AG04450 (cell line): ENCODE data around the gene CNTN5. TPM values are rescaled to one million over a fixed set of nuclear protein-coding genes. Genes with fewer than 3 reads are reported as not detected.

Source experiments
- CTCF ChIA-PET: fragments of 300-600, 350-600 bp; formaldehyde crosslinking; extraction: SDS; loops from one replicate; lab custom pipeline; 2022; ENCODE audit warnings: antibody characterized with exemption, inconsistent platforms; lab: Charles Lee
- POLR2A ChIA-PET: fragments of 350-600 bp; formaldehyde crosslinking; extraction: SDS; loops from one replicate; lab custom pipeline; 2021; ENCODE audit warnings: antibody characterized with exemption, inconsistent platforms; lab: Yijun Ruan, JAX
- DNase-seq: peaks from one replicate; pipeline ENCODE4 v3.0.0-alpha.2; 2011; ENCODE audit warnings: low read depth, low spot score
- H3K27ac ChIP-seq: one replicate; pipeline ENCODE4 v1.5.1; 2012; ENCODE audit warnings: low read depth, low read length, control low read depth
- H3K27me3 ChIP-seq: one replicate; pipeline ENCODE4 v1.6.0; 2012; ENCODE audit warnings: low read length; ENCODE audit not compliant: control insufficient read depth, insufficient read depth
- H3K4me3 ChIP-seq: 2 replicates; pipeline ENCODE4 v1.5.1; 2011; ENCODE audit warnings: mild to moderate bottlenecking, low read depth, low read length, control low read depth
- H3K9me3 ChIP-seq: 2 replicates; pipeline ENCODE4 v1.5.1; 2012; ENCODE audit warnings: low read length; ENCODE audit not compliant: control insufficient read depth, insufficient read depth
- CTCF ChIP-seq: IDR thresholded peaks from 2 replicates; pipeline ENCODE4 v1.5.1; 2011; ENCODE audit warnings: low read depth, low read length, control low read depth, inconsistent platforms
- polyA plus RNA-seq: library from polyadenylated mRNA; depleted of rRNA; stranded (reverse); fragments of >200 nt; gene quantifications from 2 replicates; pipeline ENCODE4 v1.2.3, GENCODE V29; 2011

Gene CNTN5
- polyA plus RNA-seq, 1 experiment = not detected

GRCh38 chr11:99423428-99423983 lies 402.8 kb downstream of the CNTN5 start:
- ChIA-PET POLR2A (no interaction called here), CTCF (no interaction called here)
- Histone ChIP-seq H3K4me3 (no peak overlapping the region), H3K27me3 (no peaks in the 10 kb centered on the region), H3K27ac (no peak overlapping the region), H3K9me3 (peaks cover 16% of the 10 kb centered on the region)
- TF ChIP-seq CTCF = no peak
- DNase-seq = no peak

GRCh38 chr11:99424313-99425084 lies 403.8 kb downstream of the CNTN5 start:
- Histone ChIP-seq H3K9me3 (peaks cover 16% of the 10 kb centered on the region), H3K27me3 (no peaks in the 10 kb centered on the region), H3K4me3 (no peak overlapping the region), H3K27ac (no peak overlapping the region)
- no peak for DNase-seq
- no peak for TF ChIP-seq CTCF
- ChIA-PET CTCF (no interaction called here), POLR2A (no interaction called here)

DNA sequence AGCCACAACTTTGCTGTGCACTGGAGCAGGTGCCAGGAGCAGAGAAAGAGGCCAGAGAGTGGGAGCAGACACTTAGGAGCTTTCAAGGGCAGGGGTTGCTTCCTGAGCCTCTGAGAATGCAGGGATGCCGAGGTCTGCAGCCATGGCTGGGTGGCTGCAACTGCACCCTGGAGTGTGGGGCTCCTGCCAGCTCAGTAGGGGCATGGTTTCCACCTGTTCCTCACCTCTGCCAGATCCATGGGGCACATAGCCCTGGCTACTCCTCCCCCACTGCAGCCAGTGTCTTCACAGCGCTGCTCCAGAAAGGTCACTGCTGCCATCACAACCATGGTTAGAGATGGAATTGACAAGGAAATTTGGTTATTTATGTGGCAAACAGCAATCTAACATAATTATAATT lies 404.8 kb downstream of the CNTN5 start:
- POLR2A ChIA-PET = no interaction called here
- peaks cover 16% of the 10 kb centered on the region for H3K9me3 ChIP-seq
- CTCF ChIA-PET = no interaction called here
- no peak overlapping the region for H3K27ac ChIP-seq
- H3K4me3 ChIP-seq = no peak overlapping the region
- DNase-seq = no peak
- no peak for TF ChIP-seq CTCF
- H3K27me3 ChIP-seq = no peaks in the 10 kb centered on the region

DNA sequence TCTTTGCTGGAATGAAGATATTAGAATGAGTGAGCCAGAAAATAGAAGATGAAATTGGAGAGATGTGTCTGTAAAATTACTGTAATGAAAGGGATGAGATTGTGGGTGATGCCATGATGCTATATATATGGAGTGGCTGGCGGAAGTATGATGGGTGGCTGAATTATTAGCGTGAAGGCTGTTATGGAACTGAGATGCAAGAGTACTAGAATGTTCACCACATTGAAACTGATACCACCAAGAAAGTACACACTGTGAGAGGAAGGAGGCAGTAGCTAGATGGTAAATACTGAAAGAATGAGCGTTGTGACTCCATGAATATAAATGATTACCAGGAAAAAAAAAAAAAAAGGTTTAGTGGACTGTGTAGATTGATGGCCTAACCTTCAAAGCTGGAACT lies 411.9 kb downstream of the CNTN5 start:
- POLR2A ChIA-PET = no interaction called here
- no peaks in the 10 kb centered on the region for H3K9me3 ChIP-seq

More for the DNA sequence above, 411.9 kb downstream of the CNTN5 start:
- no peak overlapping the region for H3K27ac ChIP-seq
- DNase-seq = no peak
- TF ChIP-seq CTCF = no peak
- no peak overlapping the region for H3K4me3 ChIP-seq
- CTCF ChIA-PET = no interaction called here
- H3K27me3 ChIP-seq = no peaks in the 10 kb centered on the region
